Mesangial cell (primary cell): ENCODE data around the gene HSPB6. TPM values are rescaled to one million over a fixed set of nuclear protein-coding genes. Genes with fewer than 3 reads are reported as not detected.

Experiments
- total RNA-seq: library from RNA; depleted of rRNA; stranded (reverse); fragments of >200 nt; gene quantifications from 2 replicates; pipeline ENCODE4 v1.2.3, GENCODE V29; 2015

Gene HSPB6, protein sequence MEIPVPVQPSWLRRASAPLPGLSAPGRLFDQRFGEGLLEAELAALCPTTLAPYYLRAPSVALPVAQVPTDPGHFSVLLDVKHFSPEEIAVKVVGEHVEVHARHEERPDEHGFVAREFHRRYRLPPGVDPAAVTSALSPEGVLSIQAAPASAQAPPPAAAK
- 2.3 and 6.8 TPM in 2 replicates for total RNA-seq

DNA sequence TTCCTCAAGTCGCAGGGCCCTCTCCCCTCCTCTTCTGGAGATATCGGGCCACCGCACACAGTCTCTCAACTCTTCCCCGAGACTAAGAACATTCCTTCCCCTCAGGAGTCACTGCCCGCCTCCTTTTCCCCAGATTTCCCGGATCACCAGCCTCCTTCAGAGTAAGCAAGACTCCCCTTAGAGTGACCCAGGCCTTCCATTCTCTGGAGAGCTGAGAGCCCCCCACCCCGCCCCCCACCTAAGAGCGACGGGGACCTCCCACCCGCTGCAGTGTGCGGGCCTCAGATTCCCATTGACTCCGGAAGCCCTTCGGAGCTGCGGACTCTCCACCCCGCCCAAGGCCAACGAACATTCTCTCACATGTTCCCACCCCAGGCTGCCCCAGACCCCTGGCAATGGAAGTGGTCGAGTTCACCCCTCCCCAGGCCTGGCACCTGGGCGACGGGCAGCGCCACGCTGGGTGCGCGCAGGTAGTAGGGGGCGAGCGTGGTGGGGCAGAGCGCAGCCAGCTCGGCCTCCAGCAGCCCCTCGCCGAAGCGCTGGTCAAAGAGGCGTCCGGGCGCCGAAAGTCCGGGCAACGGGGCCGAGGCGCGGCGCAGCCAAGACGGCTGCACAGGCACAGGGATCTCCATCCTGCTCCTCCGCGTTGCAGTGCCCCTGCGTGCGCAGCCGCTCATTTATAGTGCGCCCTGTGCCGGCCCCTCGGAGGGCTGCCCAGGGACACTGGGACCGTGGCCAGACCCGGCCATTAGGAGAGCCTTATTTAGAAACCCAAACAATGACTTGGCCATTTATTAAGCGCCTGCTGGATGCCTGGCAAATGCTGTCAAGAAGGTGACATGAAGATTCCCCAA, at the start of gene HSPB6:
Gene HSPB6 (minus strand): TSS at position 653 of the 854 bp plus-strand sequence. CDS start 21 bp downstream, at position 632.

DNA sequence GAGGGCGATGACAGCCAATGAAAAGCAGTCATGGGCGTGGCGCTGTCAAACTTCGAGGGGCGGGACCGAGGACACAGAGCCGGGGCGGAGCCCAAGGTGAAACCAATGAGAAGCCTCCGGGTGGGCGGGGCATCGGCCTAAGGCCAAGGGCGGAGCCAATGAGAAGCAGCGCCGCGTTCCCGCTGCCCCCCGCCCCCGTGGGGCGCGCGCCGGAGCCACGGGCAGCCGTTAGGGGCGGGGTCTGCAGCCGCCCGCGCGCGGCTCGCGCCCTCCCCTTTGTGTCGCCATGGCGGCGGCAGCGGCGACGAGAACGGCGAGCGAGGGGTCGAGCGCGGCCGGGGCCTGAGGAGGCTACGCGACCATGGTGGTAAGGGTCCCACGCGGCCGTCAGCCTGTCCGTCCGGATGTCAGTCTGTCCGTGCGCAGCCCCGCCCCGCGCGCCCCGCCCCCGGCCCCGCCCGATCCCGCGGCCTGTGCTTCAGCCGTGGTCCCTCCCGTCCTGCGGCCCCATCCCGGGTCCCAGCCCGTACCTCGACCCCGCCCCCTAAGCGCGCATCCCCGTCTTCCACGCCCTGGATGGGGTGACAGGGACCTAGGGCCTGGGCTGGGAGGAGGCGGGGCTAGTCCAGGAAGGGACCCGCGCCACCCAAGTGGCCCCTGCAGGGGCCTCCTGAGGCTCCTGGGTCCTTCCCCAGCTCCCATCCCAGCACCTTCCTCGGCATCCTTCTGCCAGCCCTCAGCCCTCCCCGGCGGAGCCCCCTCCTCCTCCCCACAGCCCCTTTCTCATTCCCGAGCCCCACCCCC, 18.7 kb upstream of the HSPB6 start, which contains the start of gene ARHGAP33:
Gene ARHGAP33 (plus strand): TSS at position 267 of the 804 bp plus-strand sequence. CDS start 95 bp downstream, at position 362.

DNA sequence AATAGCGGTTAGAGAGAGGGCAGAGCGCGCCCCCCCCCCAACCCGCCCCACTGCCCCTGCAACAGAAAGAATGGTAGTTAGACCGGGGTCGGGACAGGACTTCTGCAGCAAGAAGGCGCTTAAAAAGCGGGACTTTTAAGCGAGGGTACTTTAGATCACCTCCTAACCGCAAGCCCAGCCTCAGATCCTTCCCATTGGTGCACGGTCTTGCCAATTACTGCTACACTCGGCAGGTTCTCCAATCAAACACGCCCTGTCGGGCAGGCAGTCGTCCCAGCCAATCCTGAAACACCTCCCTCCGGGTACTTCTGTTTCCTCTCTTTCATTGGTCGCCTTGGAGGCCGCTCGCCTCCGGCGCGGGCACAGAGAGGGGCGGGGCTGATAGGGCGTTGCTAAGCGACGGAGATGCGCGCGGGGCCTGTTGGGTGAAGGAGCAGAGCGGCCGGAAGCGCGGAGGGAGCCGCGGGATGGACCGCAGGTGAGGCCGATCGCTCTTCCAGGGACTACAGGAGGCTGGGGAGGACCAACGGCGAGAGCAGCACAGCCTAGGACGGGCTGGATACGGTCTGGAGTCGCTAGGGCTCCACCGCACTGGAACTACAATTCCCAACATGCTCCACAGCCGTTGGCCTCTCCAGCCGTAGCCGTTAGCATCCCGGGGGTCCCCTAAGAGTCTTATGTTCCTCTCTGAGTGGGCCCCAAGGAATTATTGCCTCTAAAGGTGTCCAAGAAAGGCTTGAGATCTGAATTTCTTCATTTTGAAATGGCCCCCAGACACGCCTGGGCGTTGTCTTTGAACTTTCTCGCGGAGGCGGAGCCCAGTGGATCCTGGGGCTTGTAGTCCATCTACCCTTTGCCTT, 1.1 kb upstream of the HSPB6 start, which contains the start of gene PROSER3:
Gene PROSER3 (plus strand): TSS at position 428 of the 860 bp plus-strand sequence. CDS start 40 bp downstream, at position 468.

DNA sequence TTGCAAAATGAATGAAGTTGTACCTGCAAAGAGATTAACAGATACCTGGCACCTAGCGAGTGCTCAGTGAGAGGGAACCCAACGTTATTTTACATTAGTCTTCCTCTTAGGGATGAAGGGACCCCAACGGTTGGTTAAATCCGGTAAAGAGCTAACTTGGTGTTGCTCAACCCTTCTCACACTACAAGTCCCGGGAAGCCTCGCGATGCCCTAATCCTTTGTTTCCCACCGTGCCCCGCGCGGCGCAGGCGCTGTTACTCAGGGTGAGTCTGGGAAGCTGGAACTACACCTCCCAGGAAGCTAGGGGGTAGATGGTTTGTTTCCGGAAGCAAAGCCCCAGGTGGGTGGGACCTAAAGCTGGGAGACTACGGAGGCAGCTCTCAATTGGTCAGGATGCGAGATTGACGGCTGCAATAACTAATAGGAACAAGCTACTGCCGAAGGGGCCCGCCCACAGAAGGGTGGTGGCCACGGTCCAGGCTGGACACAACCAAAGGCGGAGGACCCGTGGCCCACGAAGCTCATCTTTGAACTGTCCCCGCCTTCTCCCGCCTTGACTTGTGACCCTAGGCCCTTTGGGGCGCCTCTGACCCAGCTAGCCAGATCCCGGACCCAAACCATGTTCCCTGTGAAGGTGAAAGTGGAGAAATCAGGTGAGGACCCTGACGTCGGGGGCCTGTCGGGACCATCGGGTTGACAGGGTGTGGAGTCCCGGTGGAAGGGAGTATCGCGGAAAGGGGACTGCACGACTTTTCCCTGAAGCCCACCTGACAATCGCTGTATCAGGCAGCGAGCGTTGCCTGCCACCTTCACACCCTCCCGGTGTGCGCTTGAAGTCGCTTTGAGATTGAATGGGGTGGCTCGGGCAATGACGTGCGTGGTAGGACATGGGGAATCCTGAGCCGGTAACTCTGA, 8.5 kb downstream of the HSPB6 start, which contains the start of gene LIN37:
Gene LIN37 (plus strand): TSS at position 471 of the 915 bp plus-strand sequence. CDS start 149 bp downstream, at position 620.

DNA sequence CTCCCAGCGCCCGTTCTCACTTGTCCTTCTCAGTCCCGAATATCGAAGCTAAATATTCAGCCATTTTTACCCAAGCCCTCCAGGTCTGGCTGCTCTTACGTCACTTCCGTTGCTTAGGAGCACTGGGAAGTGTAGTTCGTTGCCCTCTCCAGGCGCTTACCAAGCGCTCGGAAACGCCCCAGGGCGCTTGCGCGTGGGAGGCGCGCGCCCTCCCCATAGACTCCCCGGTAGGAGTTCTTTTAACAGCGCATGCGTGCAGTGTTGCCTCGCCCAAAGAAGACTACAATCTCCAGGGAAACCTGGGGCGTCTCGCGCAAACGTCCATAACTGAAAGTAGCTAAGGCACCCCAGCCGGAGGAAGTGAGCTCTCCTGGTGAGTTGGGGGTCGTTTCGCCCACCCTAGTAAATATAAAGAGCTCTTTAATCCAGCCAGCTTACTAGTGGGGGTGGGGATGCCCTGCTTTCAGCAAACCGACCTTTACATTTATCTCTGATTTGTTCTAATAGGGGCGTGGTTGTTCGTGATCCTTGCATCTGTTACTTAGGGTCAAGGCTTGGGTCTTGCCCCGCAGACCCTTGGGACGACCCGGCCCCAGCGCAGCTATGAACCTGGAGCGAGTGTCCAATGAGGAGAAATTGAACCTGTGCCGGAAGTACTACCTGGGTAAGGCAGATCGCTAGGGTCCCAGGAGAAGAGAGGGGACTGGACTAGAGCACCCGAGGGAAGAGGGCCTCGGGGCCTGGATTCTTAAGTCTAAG, 11.3 kb downstream of the HSPB6 start, which contains the start of the genes PSENEN and U2AF1L4:
Gene PSENEN (plus strand): TSS at position 324 of the 759 bp plus-strand sequence. CDS start 280 bp downstream, at position 604.
Gene U2AF1L4 (minus strand): TSS at position 91 of the 759 bp plus-strand sequence. CDS start 27 bp downstream, at position 64.

DNA sequence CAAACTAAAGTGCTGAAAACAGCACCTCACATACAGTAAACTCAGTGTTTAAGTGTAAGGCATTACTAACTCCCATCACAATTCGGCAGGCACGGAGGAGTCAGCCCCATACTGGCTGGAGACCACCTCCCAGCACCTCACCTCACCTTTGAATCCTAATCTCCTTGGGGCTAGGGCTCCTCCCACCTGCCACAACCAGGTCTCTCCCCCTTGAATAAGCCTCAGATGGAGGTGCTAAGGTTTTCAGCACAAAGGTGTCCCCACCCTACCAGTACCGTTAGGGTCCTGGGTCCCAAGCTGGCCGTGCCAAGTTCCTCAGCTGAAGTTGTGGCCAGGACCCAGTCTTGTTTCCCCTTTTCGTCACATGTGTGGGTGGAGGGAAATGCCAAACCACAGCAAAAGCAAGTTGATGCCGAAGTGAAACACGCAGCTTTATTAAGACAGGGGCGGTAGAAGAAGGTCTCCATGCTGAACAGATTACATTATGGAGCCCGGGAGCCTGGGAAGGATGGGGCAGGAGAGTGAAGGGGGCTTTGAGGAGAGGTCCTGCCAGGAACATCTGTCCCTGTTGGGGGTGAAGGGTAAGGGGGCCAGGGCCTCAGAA, 14.6 kb downstream of the HSPB6 start, which contains the start of gene IGFLR1:
Gene IGFLR1 (minus strand): TSS at position 332 of the 604 bp plus-strand sequence. CDS start 1,272 bp downstream, outside the sequence.

DNA sequence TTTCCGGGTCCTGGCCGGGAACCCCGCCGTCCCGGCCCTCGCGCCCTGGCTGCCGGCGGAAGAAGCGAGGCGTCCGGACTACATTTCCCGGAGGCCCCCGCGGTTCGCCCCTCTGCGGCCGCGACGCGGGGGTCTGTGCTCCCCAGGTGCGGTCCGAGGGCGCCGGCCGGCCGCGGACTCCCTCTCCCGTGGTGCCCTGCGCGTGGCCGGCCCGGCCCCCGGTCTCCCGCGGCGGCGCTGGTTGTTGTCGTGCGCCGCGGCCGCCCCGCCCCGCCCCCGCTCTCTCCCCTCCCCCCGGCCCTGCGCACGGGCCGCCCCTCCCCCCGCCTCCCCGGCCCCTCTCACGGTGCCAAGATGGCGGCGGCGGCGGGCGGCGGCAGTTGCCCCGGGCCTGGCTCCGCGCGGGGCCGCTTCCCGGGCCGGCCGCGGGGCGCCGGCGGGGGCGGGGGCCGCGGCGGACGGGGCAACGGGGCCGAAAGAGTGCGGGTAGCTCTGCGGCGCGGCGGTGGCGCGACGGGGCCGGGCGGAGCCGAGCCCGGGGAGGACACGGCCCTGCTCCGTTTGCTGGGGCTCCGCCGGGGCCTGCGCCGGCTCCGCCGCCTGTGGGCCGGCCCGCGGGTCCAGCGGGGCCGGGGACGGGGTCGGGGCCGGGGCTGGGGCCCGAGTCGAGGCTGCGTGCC, 39.0 kb downstream of the HSPB6 start, which contains the start of gene KMT2B:
Gene KMT2B (plus strand): TSS at position 339 of the 680 bp plus-strand sequence. CDS start 16 bp downstream, at position 355.

Other genes with a start within 250 kb of the HSPB6 start
- gene DMKN, start 243.4 kb downstream of the HSPB6 start, total RNA-seq, result 29.5 and 70.4 TPM in 2 replicates
- gene SBSN, start 228.7 kb downstream of the HSPB6 start, total RNA-seq, result not detected in 2 replicates
- gene GAPDHS, start 223.6 kb downstream of the HSPB6 start, total RNA-seq, result not detected in 2 replicates
- 118 and 129 TPM in 2 replicates for gene TMEM147, start 211.4 kb downstream of the HSPB6 start, total RNA-seq
- not detected in 2 replicates for gene ATP4A, start 193.4 kb downstream of the HSPB6 start, total RNA-seq
- not detected in 2 replicates for gene PMIS2, start 170.9 kb downstream of the HSPB6 start, total RNA-seq
- 7.5 and 20.7 TPM in 2 replicates for gene HAUS5, start 144.3 kb downstream of the HSPB6 start, total RNA-seq
- 79.6 and 99.4 TPM in 2 replicates for gene RBM42, start 128.0 kb downstream of the HSPB6 start, total RNA-seq
- 0.49 and 2.3 TPM in 2 replicates for gene ETV2, start 115.3 kb downstream of the HSPB6 start, total RNA-seq
- 474 TPM in 2 replicates for gene COX6B1, start 108.7 kb downstream of the HSPB6 start, total RNA-seq
- gene UPK1A, start 90.5 kb downstream of the HSPB6 start, total RNA-seq, result 0.16 TPM in 1 of 2 replicates, not detected in the other
- gene ZBTB32, start 52.5 kb downstream of the HSPB6 start, total RNA-seq, result not detected in 2 replicates
- 10.9 and 17.2 TPM in 2 replicates for gene KMT2B, start 39.0 kb downstream of the HSPB6 start, total RNA-seq
- gene IGFLR1, start 14.6 kb downstream of the HSPB6 start, total RNA-seq, result 4.7 and 8.3 TPM in 2 replicates
- gene U2AF1L4, start 11.6 kb downstream of the HSPB6 start, total RNA-seq, result 5.4 and 9.0 TPM in 2 replicates
- gene PSENEN, start 11.4 kb downstream of the HSPB6 start, total RNA-seq, result 61.4 and 72.5 TPM in 2 replicates
- 7.6 and 11.9 TPM in 2 replicates for gene LIN37, start 8.5 kb downstream of the HSPB6 start, total RNA-seq
- gene PROSER3, start 1.1 kb upstream of the HSPB6 start, total RNA-seq, result 13.4 and 22.7 TPM in 2 replicates
- gene ARHGAP33, start 18.5 kb upstream of the HSPB6 start, total RNA-seq, result 8.4 and 14.8 TPM in 2 replicates
- not detected in 2 replicates for gene PRODH2, start 55.8 kb upstream of the HSPB6 start, total RNA-seq
- gene NPHS1, start 95.5 kb upstream of the HSPB6 start, total RNA-seq, result 0.13 TPM in 1 of 2 replicates, not detected in the other
- under 0.01 and 0.16 TPM in 2 replicates for gene KIRREL2, start 99.9 kb upstream of the HSPB6 start, total RNA-seq
- 9.8 and 33.7 TPM in 2 replicates for gene APLP1, start 111.5 kb upstream of the HSPB6 start, total RNA-seq
- gene NFKBID, start 143.5 kb upstream of the HSPB6 start, total RNA-seq, result 2.9 and 7.6 TPM in 2 replicates
- 0.38 TPM in 1 of 2 replicates, not detected in the other for gene HCST, start 145.5 kb upstream of the HSPB6 start, total RNA-seq
- gene TYROBP, start 151.3 kb upstream of the HSPB6 start, total RNA-seq, result not detected in 2 replicates
- gene LRFN3, start 179.3 kb upstream of the HSPB6 start, total RNA-seq, result 10.4 and 19.8 TPM in 2 replicates
- gene SDHAF1, start 238.2 kb upstream of the HSPB6 start, total RNA-seq, result 24.4 and 26.4 TPM in 2 replicates